Measurements from ENCODE around the gene ELOVL7.

Gene ELOVL7

GRCh38 chr5:60776343-60776742 is 67.7 kb downstream of the ELOVL7 start:
- DNase-seq (ENCODE audit: low read depth): no peak
- TF ChIP-seq CTCF (IDR thresholded peaks at IDR 0.05; ENCODE audit: low read length, missing control alignments): no peak
- no peak overlapping the region for H3K4me3 ChIP-seq (replicated peaks; ENCODE audit: low read depth, low read length)

GRCh38 chr5:60765019-60765709 is 78.9 kb downstream of the ELOVL7 start:
- no peak overlapping the region for H3K4me3 ChIP-seq (replicated peaks; ENCODE audit: low read depth, low read length)
- no peak for TF ChIP-seq CTCF (IDR thresholded peaks at IDR 0.05; ENCODE audit: low read length, missing control alignments)
- no peak for DNase-seq (ENCODE audit: low read depth)

- DNase-seq (ENCODE audit: low read depth): no peak
- H3K4me3 ChIP-seq (replicated peaks; ENCODE audit: low read depth, low read length): no peak overlapping the region
- no peak for TF ChIP-seq CTCF (IDR thresholded peaks at IDR 0.05; ENCODE audit: low read length, missing control alignments)
These were observed 81.0 kb downstream of the ELOVL7 start for GRCh38 chr5:60763061-60763460.

- no peak for TF ChIP-seq CTCF (IDR thresholded peaks at IDR 0.05; ENCODE audit: low read length, missing control alignments)
- DNase-seq (ENCODE audit: low read depth): no peak
- H3K4me3 ChIP-seq (replicated peaks; ENCODE audit: low read depth, low read length): no peak overlapping the region
These were observed 89.6 kb downstream of the ELOVL7 start for GRCh38 chr5:60754495-60754894.

GRCh38 chr5:60744682-60745081 is 99.4 kb downstream of the ELOVL7 start:
- TF ChIP-seq CTCF (IDR thresholded peaks at IDR 0.05; ENCODE audit: low read length, missing control alignments): no peak
- no peak for DNase-seq (ENCODE audit: low read depth)
- H3K4me3 ChIP-seq (replicated peaks; ENCODE audit: low read depth, low read length): no peak overlapping the region

GRCh38 chr5:60743511-60744314 is 100.4 kb downstream of the ELOVL7 start:
- no peak for TF ChIP-seq CTCF (IDR thresholded peaks at IDR 0.05; ENCODE audit: low read length, missing control alignments)
- no peak overlapping the region for H3K4me3 ChIP-seq (replicated peaks; ENCODE audit: low read depth, low read length)
- no peak for DNase-seq (ENCODE audit: low read depth)
